Uterus (tissue), 2 donors: ENCODE results near the gene SYDE2.

Experiments
- CTCF ChIP-seq, 4 experiments: fragments of 200-600 bp in 2 of 4; fragments of 450-650 bp in 2 of 4; sonication (generic) in 2 of 4; IDR thresholded peaks; one replicate each; pipeline ENCODE4 v1.5.1; 2016 to 2019; ENCODE audit warnings: antibody characterized with exemption in 4 of 4, mild to moderate bottlenecking in 2 of 4, moderate library complexity in 1 of 4
- POLR2A ChIP-seq, 2 donors: fragments of 450-650 bp; IDR thresholded peaks; one replicate each; pipeline ENCODE4 v1.6.1; 2016; ENCODE audit warnings: antibody characterized with exemption in 2 of 2, mild to moderate bottlenecking in 1 of 2, moderate library complexity in 1 of 2

GRCh38 chr1:85216697-85217096, 15.9 kb upstream of the SYDE2 start:
- TF ChIP-seq POLR2A (IDR thresholded peaks at IDR 0.05) (no peak), CTCF (IDR thresholded peaks at IDR 0.05) (no peak)
